ENCODE results near the gene FHIP2A.

FHIP2A gene

DNA sequence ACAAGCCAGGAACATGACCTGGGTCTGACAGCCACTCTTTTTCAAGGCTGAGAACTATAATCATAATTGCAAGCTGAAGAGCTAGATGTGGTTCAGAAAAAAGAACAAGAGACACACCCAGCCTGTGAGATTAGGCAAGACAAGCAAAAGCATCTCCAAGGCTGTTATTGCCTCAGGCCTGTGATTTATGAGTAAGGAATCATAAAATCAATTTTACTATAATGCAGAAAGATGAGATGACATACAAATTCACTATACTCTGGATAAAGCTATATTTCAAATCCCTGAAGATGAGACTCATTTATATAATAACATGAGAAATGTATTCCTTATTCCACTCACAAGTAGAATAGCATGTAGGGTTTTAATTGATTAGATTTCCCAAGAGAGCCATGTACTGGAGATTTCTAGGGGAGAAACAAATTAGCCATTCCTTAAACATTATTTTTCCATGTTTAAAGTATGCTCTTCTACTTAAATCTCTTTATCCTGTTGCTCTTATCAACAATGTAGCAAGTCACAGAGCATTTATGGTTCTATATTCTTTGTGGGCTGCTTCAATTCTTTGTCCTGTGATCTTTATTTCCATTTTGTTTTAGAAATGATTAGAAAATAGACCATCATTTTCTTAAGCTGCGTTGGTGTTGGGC lies 47.4 kb downstream of the FHIP2A start:
- Histone ChIP-seq H3K9me3 (ENCODE audit: control insufficient read depth, insufficient read depth, low read length) (no peaks in the 10 kb centered on the region), H3K9ac (ENCODE audit: low read depth, low read length) (no peak overlapping the region)

DNA sequence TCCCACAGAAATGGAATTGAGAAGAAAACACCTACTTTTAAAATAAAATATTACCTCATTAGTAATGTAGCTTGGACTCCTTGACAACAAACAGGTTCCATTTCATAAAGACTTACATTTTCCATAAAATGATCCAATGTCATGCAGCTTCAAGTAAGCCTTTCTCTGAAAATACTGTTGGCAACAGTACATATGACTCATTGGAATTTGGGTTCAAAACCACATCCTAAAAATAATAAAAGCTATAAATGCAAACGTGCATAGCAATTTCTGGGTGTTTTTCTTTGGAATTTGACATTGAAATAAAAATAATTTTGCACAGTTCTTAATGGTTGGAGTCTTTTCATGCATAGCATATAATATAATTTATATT lies 47.9 kb downstream of the FHIP2A start:
- Histone ChIP-seq H3K4me1 (ENCODE audit: control insufficient read depth, insufficient read depth, low read length) (no peaks in the 10 kb centered on the region), H3K4me3 (ENCODE audit: low read depth, low read length) (no peak overlapping the region), H3K9ac (ENCODE audit: low read depth, low read length) (no peak overlapping the region), H3K36me3 (ENCODE audit: control insufficient read depth, insufficient read depth, low read length) (no peaks in the 10 kb centered on the region), H3K27me3 (ENCODE audit: control insufficient read depth, insufficient read depth, low read length) (no peaks in the 10 kb centered on the region), H3K9me3 (ENCODE audit: control insufficient read depth, insufficient read depth, low read length) (no peaks in the 10 kb centered on the region)

More for the DNA sequence above, 47.4 kb downstream of the FHIP2A start:
- Histone ChIP-seq H3K27me3 (ENCODE audit: control insufficient read depth, insufficient read depth, low read length) (no peaks in the 10 kb centered on the region), H3K36me3 (ENCODE audit: control insufficient read depth, insufficient read depth, low read length) (no peaks in the 10 kb centered on the region), H3K4me3 (ENCODE audit: low read depth, low read length) (no peak overlapping the region), H3K4me1 (ENCODE audit: control insufficient read depth, insufficient read depth, low read length) (no peaks in the 10 kb centered on the region)

DNA sequence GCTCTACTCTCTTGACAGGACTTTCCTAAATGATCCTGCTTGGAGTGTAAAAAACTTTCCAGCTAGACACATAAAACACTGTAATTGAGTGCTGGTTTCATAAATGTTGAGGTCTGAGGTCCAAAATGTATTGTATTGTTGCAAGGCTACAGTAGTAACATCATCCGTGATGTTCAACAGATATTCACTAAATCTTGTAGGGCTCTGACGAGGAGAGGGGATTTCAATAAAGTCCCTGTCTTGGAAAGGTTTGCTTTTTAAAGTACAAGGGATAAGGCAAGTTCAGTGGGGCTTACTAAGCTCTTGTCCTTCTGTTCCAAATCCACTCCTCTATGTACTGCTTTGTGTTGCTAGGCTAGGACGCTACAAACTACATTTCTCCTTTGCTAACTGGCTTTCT lies 48.9 kb downstream of the FHIP2A start:
- no peaks in the 10 kb centered on the region for H3K27me3 ChIP-seq (ENCODE audit: control insufficient read depth, insufficient read depth, low read length)
- no peaks in the 10 kb centered on the region for H3K36me3 ChIP-seq (ENCODE audit: control insufficient read depth, insufficient read depth, low read length)
- no peaks in the 10 kb centered on the region for H3K9me3 ChIP-seq (ENCODE audit: control insufficient read depth, insufficient read depth, low read length)
- no peaks in the 10 kb centered on the region for H3K4me1 ChIP-seq (ENCODE audit: control insufficient read depth, insufficient read depth, low read length)
- H3K9ac ChIP-seq (ENCODE audit: low read depth, low read length) = no peak overlapping the region
- H3K4me3 ChIP-seq (ENCODE audit: low read depth, low read length) = no peak overlapping the region

DNA sequence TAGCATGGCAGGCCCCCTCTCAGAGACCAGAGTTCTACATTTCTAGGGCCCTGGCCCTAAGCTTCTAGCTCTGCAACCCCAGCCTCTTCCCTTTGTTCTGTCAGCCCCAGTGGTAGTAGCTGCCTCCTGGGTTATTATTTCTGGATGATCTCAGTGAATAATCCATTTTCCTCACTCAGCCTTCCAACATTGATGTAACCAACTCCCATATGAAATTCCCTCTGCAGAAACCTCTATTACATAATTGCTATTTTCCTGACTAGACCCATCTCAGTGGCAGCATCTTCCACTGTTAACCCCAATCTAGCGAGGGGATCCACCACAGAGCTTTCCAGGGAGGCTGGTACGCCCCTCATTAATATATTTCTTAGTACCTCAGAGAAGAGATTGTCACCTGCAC lies 49.8 kb downstream of the FHIP2A start:
- H3K27me3 ChIP-seq (ENCODE audit: control insufficient read depth, insufficient read depth, low read length) = no peaks in the 10 kb centered on the region
- no peak overlapping the region for H3K4me3 ChIP-seq (ENCODE audit: low read depth, low read length)
- no peak overlapping the region for H3K9ac ChIP-seq (ENCODE audit: low read depth, low read length)
- H3K4me1 ChIP-seq (ENCODE audit: control insufficient read depth, insufficient read depth, low read length) = no peaks in the 10 kb centered on the region
- H3K9me3 ChIP-seq (ENCODE audit: control insufficient read depth, insufficient read depth, low read length) = no peaks in the 10 kb centered on the region
- no peaks in the 10 kb centered on the region for H3K36me3 ChIP-seq (ENCODE audit: control insufficient read depth, insufficient read depth, low read length)

All from iPS-15b (cell line).